GM18517 (cell line): Measurements from ENCODE around the gene SPAG17.

Experiments used
- ATAC-seq: cut with Tn5 transposase; IDR thresholded peaks from one replicate; pipeline ENCODE4 v1.9.1; 2021; ENCODE audit warnings: mild to moderate bottlenecking, moderate library complexity; ENCODE audit not compliant: unreplicated experiment

The SPAG17 gene

GRCh38 chr1:118185084-118185832 is at the start of gene SPAG17:
Gene SPAG17, minus strand, starts transcription at chr1:118185228. Its CDS starts 71 bp downstream, at chr1:118185157.
- ATAC-seq, result no peak

- ATAC-seq, result no peak
These were observed 40.4 kb upstream of the SPAG17 start for GRCh38 chr1:118225471-118225870.

- ATAC-seq, result no peak
These were observed 38.4 kb upstream of the SPAG17 start for GRCh38 chr1:118223426-118223825.

GRCh38 chr1:118219438-118219837 is 34.4 kb upstream of the SPAG17 start:
- no peak for ATAC-seq

- no peak for ATAC-seq
These were observed 32.3 kb upstream of the SPAG17 start for GRCh38 chr1:118217141-118217838.

GRCh38 chr1:118214866-118215265 is 29.8 kb upstream of the SPAG17 start:
- ATAC-seq, result no peak

GRCh38 chr1:118210723-118211110 is 25.7 kb upstream of the SPAG17 start:
- ATAC-seq, result no peak

GRCh38 chr1:118210051-118210722 is 25.2 kb upstream of the SPAG17 start:
- ATAC-seq, result no peak

GRCh38 chr1:118209648-118210047 is 24.6 kb upstream of the SPAG17 start:
- ATAC-seq, result no peak

GRCh38 chr1:118206966-118207365 is 21.9 kb upstream of the SPAG17 start:
- ATAC-seq, result no peak

GRCh38 chr1:118204648-118205047 is 19.6 kb upstream of the SPAG17 start:
- no peak for ATAC-seq

GRCh38 chr1:118204105-118204504 is 19.1 kb upstream of the SPAG17 start:
- no peak for ATAC-seq

GRCh38 chr1:118202076-118202608 is 17.1 kb upstream of the SPAG17 start:
- ATAC-seq, result no peak

- no peak for ATAC-seq
These were observed 16.5 kb upstream of the SPAG17 start for GRCh38 chr1:118201524-118201923.

- ATAC-seq, result no peak
These were observed 15.8 kb upstream of the SPAG17 start for GRCh38 chr1:118200836-118201235.

GRCh38 chr1:118190561-118190960 is 5.5 kb upstream of the SPAG17 start:
- no peak for ATAC-seq

GRCh38 chr1:118189564-118189963 is 4.5 kb upstream of the SPAG17 start:
- ATAC-seq, result no peak

GRCh38 chr1:118188411-118188810 is 3.4 kb upstream of the SPAG17 start:
- ATAC-seq, result no peak

GRCh38 chr1:118186026-118186425 is 998 bp upstream of the SPAG17 start:
- ATAC-seq, result no peak

- no peak for ATAC-seq
These were observed 317 bp downstream of the SPAG17 start for GRCh38 chr1:118184739-118185083.

- no peak for ATAC-seq
These were observed 1.4 kb downstream of the SPAG17 start for GRCh38 chr1:118183586-118183985.

- ATAC-seq, result no peak
These were observed 7.0 kb downstream of the SPAG17 start for GRCh38 chr1:118177998-118178397.
